ENCODE data around the gene OSBPL2. TPM values are rescaled to one million over a fixed set of nuclear protein-coding genes. Genes with fewer than 3 reads are reported as not detected.
A peak's percentile ranks its signal among the peaks of the same experiment; 100 is the strongest.

OSBPL2 gene
- total and polyA plus RNA-seq, 2 experiments from 2014 or later: 16.6 to 31.2 TPM

GRCh38 chr20:62336329-62336728 lies 98.0 kb downstream of the OSBPL2 start (continued):
- no peak for TF ChIP-seq ZNF114 (CRISPR knock-in tag; IDR thresholded peaks at IDR 0.05)
- TF ChIP-seq CTCF (conservative IDR thresholded peaks at IDR 0.05; ENCODE audit: low read depth in 2 of 2): no peak
- TF ChIP-seq NANOG (IDR thresholded peaks at IDR 0.05; ENCODE audit: borderline replicate concordance): no peak

- Histone ChIP-seq H3K4me2 (no peak overlapping the region), H3K9me2 (ENCODE audit: insufficient read depth) (no peaks in the 10 kb centered on the region), H3K79me2 (replicated peaks; ENCODE audit: insufficient read depth) (peaks cover 12% of the 10 kb centered on the region; the same call in 1 of the 2 replicates), H3K36me3 (ENCODE audit: insufficient read depth) (peaks cover 23% of the 10 kb centered on the region), H3F3A (replicated peaks; ENCODE audit: low read depth) (peaks cover 6% of the 10 kb centered on the region; the same call in 1 of the 2 replicates), H3K27me3 (ENCODE audit: insufficient read depth) (no peaks in the 10 kb centered on the region), H2AFZ (no peak overlapping the region), H3K4me1 (ENCODE audit: insufficient read depth) (no peaks in the 10 kb centered on the region), H4K20me1 (replicated peaks; ENCODE audit: insufficient read depth) (no peaks in the 10 kb centered on the region), H3K27ac (ENCODE audit: low read depth) (no peak overlapping the region), H3K4me3 (no peak overlapping the region)
- ATAC-seq (no peak), DNase-seq (ENCODE audit: low spot score) (no peak)
- no peak overlapping the region for H3K4me3 Mint-ChIP-seq
- peak overlapping the region; percentile 65 for H3K27ac Mint-ChIP-seq
- H3K9me3 Mint-ChIP-seq: no peaks in the 10 kb centered on the region
- H3K36me3 Mint-ChIP-seq (ENCODE audit: low read depth): peaks cover 46% of the 10 kb centered on the region
- no peaks in the 10 kb centered on the region for H3K4me1 Mint-ChIP-seq
- peaks cover 10% of the 10 kb centered on the region for H3K27me3 Mint-ChIP-seq (ENCODE audit: insufficient read depth, low read depth, poor library complexity)
- TF ChIP-seq CREB1 (CRISPR knock-in tag; IDR thresholded peaks at IDR 0.05; ENCODE audit: low read depth): no peak
- TF ChIP-seq JUNB (IDR thresholded peaks at IDR 0.05; ENCODE audit: unreplicated experiment): no peak
- TF ChIP-seq ETS1 (IDR thresholded peaks at IDR 0.05): no peak
- no peak for TF ChIP-seq ZNF114 (CRISPR knock-in tag; IDR thresholded peaks at IDR 0.05)
- no peak for TF ChIP-seq ZNF462 (CRISPR knock-in tag; IDR thresholded peaks at IDR 0.05)
- no peak for TF ChIP-seq STAT1 (IDR thresholded peaks at IDR 0.05; ENCODE audit: unreplicated experiment)
- no peak for TF ChIP-seq NANOG (IDR thresholded peaks at IDR 0.05; ENCODE audit: borderline replicate concordance)
- TF ChIP-seq REST (IDR thresholded peaks at IDR 0.05; ENCODE audit: unreplicated experiment): no peak
- TF ChIP-seq EZH2phosphoT487 (IDR thresholded peaks at IDR 0.05; ENCODE audit: unreplicated experiment): no peak
Measured at GRCh38 chr20:62336775-62337557, 98.6 kb downstream of the OSBPL2 start.

All from GM23338 (cell line).